ENCODE measurements around the gene CRACDL. TPM values are rescaled to one million over a fixed set of nuclear protein-coding genes. Genes with fewer than 3 reads are reported as not detected.

CRACDL gene
- total and polyA plus RNA-seq, 2 donors (not counting 3 experiments of a cell fraction or from before 2014, with no cell fraction given), result 0.92 to 6.3 TPM

GRCh38 chr2:98901702-98902101 is 34.3 kb downstream of the CRACDL start:
- CTCF ChIA-PET, result interaction anchor here (1.6 kb wide), 1 partner anchor 9 kb away, joined by 5 read pairs; no protein-coding TSS in a partner anchor
- Histone ChIP-seq H2AFZ (ENCODE audit: low read depth, low read length) (no peak overlapping the region), H3K4me2 (ENCODE audit: insufficient read depth, low read length) (no peak overlapping the region), H3K9me1 (replicated peaks; ENCODE audit: control insufficient read depth, extremely low read depth, insufficient read depth, low read length) (no peaks in the 10 kb centered on the region), H3K27me3 (ENCODE audit: control insufficient read depth in 2 of 2, insufficient read depth in 2 of 2, low read length in 2 of 2) (peaks cover 0 to 3% of the 10 kb centered on the region in 2 experiments), H4K20me1 (replicated peaks; ENCODE audit: control insufficient read depth, extremely low read depth, insufficient read depth, low read length) (no peaks in the 10 kb centered on the region), H3K27ac (ENCODE audit: insufficient read depth, low read depth, low read length) (no peak overlapping the region), H3K4me3 (replicated peaks in 1 of 3; ENCODE audit: insufficient read depth in 1 of 3, low read depth in 1 of 3, low read length in 3 of 3) (no peak overlapping the region), H3K9me3 (replicated peaks; ENCODE audit: control insufficient read depth, insufficient read depth, low read length) (no peaks in the 10 kb centered on the region), H3K9ac (replicated peaks; ENCODE audit: extremely low read depth, insufficient read depth, low read length) (no peak overlapping the region), H3K79me2 (ENCODE audit: control insufficient read depth, insufficient read depth, low read length) (no peaks in the 10 kb centered on the region), H3K4me1 (ENCODE audit: control insufficient read depth, extremely low read depth, insufficient read depth, low read length) (no peaks in the 10 kb centered on the region), H3K36me3 (ENCODE audit: control insufficient read depth in 2 of 2, extremely low read depth in 1 of 2, insufficient read depth in 2 of 2, low read length in 2 of 2) (no peaks in the 10 kb centered on the region)
- FAIRE-seq (no peak), DNase-seq (ENCODE audit: low read depth, low spot score) (no peak)
- no TSS peak for BruUV-seq (replicated peaks)
- POLR2A ChIA-PET, result no interaction called here
- TF ChIP-seq FOS (IDR thresholded peaks at IDR 0.05; ENCODE audit: borderline replicate concordance, insufficient read depth, low read length) (no peak), POLR2AphosphoS5 (IDR thresholded peaks at IDR 0.05; ENCODE audit: insufficient read depth, low read depth, low read length) (no peak), JUN (IDR thresholded peaks at IDR 0.05; ENCODE audit: borderline replicate concordance, insufficient read depth, insufficient read length, low read depth) (no peak), CTCF (IDR thresholded peaks at IDR 0.05; ENCODE audit: extremely low read depth in 1 of 2, insufficient read depth in 1 of 2, low read depth in 1 of 2, low read length in 2 of 2) (no peak)
- intact Hi-C loops (cut with micrococcal nuclease), result no loop called here
- dilution Hi-C loops (cut with MboI; ENCODE audit: extremely low pct_ligation_motif_present, low sequenced_read_pairs), result no loop called here

GRCh38 chr2:98901291-98901690 is 34.7 kb downstream of the CRACDL start:
- DNase-seq (ENCODE audit: low read depth, low spot score), result no peak
- FAIRE-seq, result no peak
- TF ChIP-seq POLR2A (IDR thresholded peaks at IDR 0.05; ENCODE audit: low read depth, low read length) (no peak), EZH2 (IDR thresholded peaks at IDR 0.05; ENCODE audit: borderline replicate concordance, low read depth, low read length, severe bottlenecking) (no peak), GATA2 (IDR thresholded peaks at IDR 0.05; ENCODE audit: insufficient read depth, insufficient read length, low read depth, low read length) (no peak), MAX (IDR thresholded peaks at IDR 0.05; ENCODE audit: insufficient read depth, insufficient read length) (no peak), FOS (IDR thresholded peaks at IDR 0.05; ENCODE audit: borderline replicate concordance, insufficient read depth, low read length) (no peak), MYC (IDR thresholded peaks at IDR 0.05; ENCODE audit: low read depth, low read length) (no peak), JUN (IDR thresholded peaks at IDR 0.05; ENCODE audit: borderline replicate concordance, insufficient read depth, insufficient read length, low read depth) (no peak), CTCF (IDR thresholded peaks at IDR 0.05; ENCODE audit: extremely low read depth in 1 of 2, insufficient read depth in 1 of 2, low read depth in 1 of 2, low read length in 2 of 2) (no peak), POLR2AphosphoS5 (IDR thresholded peaks at IDR 0.05; ENCODE audit: insufficient read depth, low read depth, low read length) (no peak)
- Histone ChIP-seq H3K36me3 (ENCODE audit: control insufficient read depth in 2 of 2, extremely low read depth in 1 of 2, insufficient read depth in 2 of 2, low read length in 2 of 2) (no peaks in the 10 kb centered on the region), H3K27ac (ENCODE audit: insufficient read depth, low read depth, low read length) (no peak overlapping the region), H3K4me1 (ENCODE audit: control insufficient read depth, extremely low read depth, insufficient read depth, low read length) (no peaks in the 10 kb centered on the region), H3K4me3 (replicated peaks in 1 of 3; ENCODE audit: insufficient read depth in 1 of 3, low read depth in 1 of 3, low read length in 3 of 3) (no peak overlapping the region), H2AFZ (ENCODE audit: low read depth, low read length) (no peak overlapping the region), H3K79me2 (ENCODE audit: control insufficient read depth, insufficient read depth, low read length) (no peaks in the 10 kb centered on the region), H3K4me2 (ENCODE audit: insufficient read depth, low read length) (no peak overlapping the region), H3K9me3 (replicated peaks; ENCODE audit: control insufficient read depth, insufficient read depth, low read length) (no peaks in the 10 kb centered on the region), H4K20me1 (replicated peaks; ENCODE audit: control insufficient read depth, extremely low read depth, insufficient read depth, low read length) (no peaks in the 10 kb centered on the region), H3K9ac (replicated peaks; ENCODE audit: extremely low read depth, insufficient read depth, low read length) (no peak overlapping the region), H3K27me3 (ENCODE audit: control insufficient read depth in 2 of 2, insufficient read depth in 2 of 2, low read length in 2 of 2) (peaks cover 0 to 6% of the 10 kb centered on the region in 2 experiments), H3K9me1 (replicated peaks; ENCODE audit: control insufficient read depth, extremely low read depth, insufficient read depth, low read length) (no peaks in the 10 kb centered on the region)
- ChIA-PET CTCF (no interaction called here), POLR2A (no interaction called here)
- intact Hi-C loops (cut with micrococcal nuclease) (no loop called here), dilution Hi-C loops (cut with MboI; ENCODE audit: extremely low pct_ligation_motif_present, low sequenced_read_pairs) (no loop called here)
- no TSS peak for BruUV-seq (replicated peaks)
